Mucosa of descending colon (tissue), 3 donors: Measurements from ENCODE around the gene SNX17. TPM values are rescaled to one million over a fixed set of nuclear protein-coding genes. Genes with fewer than 3 reads are reported as not detected.

ENCODE experiments used
- ATAC-seq: fragments of 200-7000 bp; cut with Tn5 transposase; one replicate; pipeline ENCODE4 v1.9.1; 2020; ENCODE audit warnings: mild to moderate bottlenecking, moderate library complexity
- DNase-seq, 3 donors: peaks; one replicate each; pipeline ENCODE4 v3.0.0-alpha.2; 2020
- H3K36me3 ChIP-seq: fragments of 200-600 bp; one replicate; pipeline ENCODE4 v1.8.0; 2021; ENCODE audit warnings: low read depth, mild to moderate bottlenecking
- H3K4me1 ChIP-seq: fragments of 200-600 bp; one replicate; pipeline ENCODE4 v1.8.0; 2021; ENCODE audit warnings: low read depth, mild to moderate bottlenecking
- H3K4me3 ChIP-seq: fragments of 200-600 bp; one replicate; pipeline ENCODE4 v1.8.0; 2021; ENCODE audit warnings: mild to moderate bottlenecking
- H3K9me3 ChIP-seq: fragments of 200-600 bp; one replicate; pipeline ENCODE4 v1.8.0; 2021; ENCODE audit warnings: mild to moderate bottlenecking
- CTCF ChIP-seq: fragments of 200-600 bp; IDR thresholded peaks from one replicate; pipeline ENCODE4 v1.8.0; 2022; ENCODE audit warnings: antibody characterized with exemption, mild to moderate bottlenecking
- intact Hi-C, 2 donors: fragments of 100-400 bp; cut with DNase I in 1 of 2; cut with micrococcal nuclease in 1 of 2; formaldehyde crosslinking; loops; one replicate each; pipeline versions ENCODE4 v1.11.0 to v1.11.1; 2022; cut with DNase I, micrococcal nuclease
- total RNA-seq, 3 donors: library from RNA; stranded (reverse); fragmentation: NEBNext Ultra II Directional in 2 of 3; extraction: Animal tissue kit (Norgen Biotek cat#: 25700) in 2 of 3; gene quantifications; one replicate each; pipeline versions ENCODE4 v1.2.1 to v1.2.4, GENCODE V29; 2021 to 2023
- donor health status: DM: no; HTN: no; CAD: no; lungs with moderate emphysema.
- donor health status: DM: no; HTN: no; CAD: no.
- donor health status: DM: no; HTN: yes; CAD: no.

SNX17 gene
- total RNA-seq, 3 donors from 2014 or later: 85.5 to 94.4 (median 91.0) TPM

- Histone ChIP-seq H3K4me3 (peak within 1 kb of the TSS; percentile 44), H3K36me3 (peaks cover 6% of the 10 kb centered on the region), H3K9me3 (no peaks in the 10 kb centered on the region), H3K4me1 (peaks cover 19% of the 10 kb centered on the region)
- intact Hi-C loops: no loop called here
- peak; percentile 92 for ATAC-seq
- peak; percentile 96 to 98 (median 97) for DNase-seq
- TF ChIP-seq CTCF: no peak
These were observed 10.5 kb downstream of the SNX17 start, which contains the start of gene ZNF513 for GRCh38 chr2:27380626-27381545. Gene ZNF513 (minus strand): TSS chr2:27380734. CDS start chr2:27380526, 208 bp downstream.

- intact Hi-C loops: no loop called here
These were observed 11.3 kb downstream of the SNX17 start for GRCh38 chr2:27381577-27382181.

GRCh38 chr2:27390822-27391679 is 20.6 kb downstream of the SNX17 start:
- H3K4me1 ChIP-seq: no peaks in the 10 kb centered on the region
- intact Hi-C loops: no loop called here
- TF ChIP-seq CTCF: no peak
- DNase-seq: no peak
- H3K4me3 ChIP-seq: no peak overlapping the region
- no peaks in the 10 kb centered on the region for H3K36me3 ChIP-seq
- H3K9me3 ChIP-seq: no peaks in the 10 kb centered on the region
- ATAC-seq: no peak

More at GRCh38 chr2:27381577-27382181, 11.3 kb downstream of the SNX17 start:
- Histone ChIP-seq H3K9me3 (no peaks in the 10 kb centered on the region), H3K4me3 (no peak overlapping the region), H3K36me3 (peaks cover under 1% of the 10 kb centered on the region), H3K4me1 (peaks cover 19% of the 10 kb centered on the region)
- ATAC-seq: no peak
- no peak for DNase-seq
- no peak for TF ChIP-seq CTCF

GRCh38 chr2:27393225-27393624 is 22.8 kb downstream of the SNX17 start:
- no peaks in the 10 kb centered on the region for H3K9me3 ChIP-seq
- DNase-seq (no peak), ATAC-seq (no peak)
- H3K4me3 ChIP-seq: no peak overlapping the region
- TF ChIP-seq CTCF: no peak
- intact Hi-C loops: no loop called here
- H3K36me3 ChIP-seq: no peaks in the 10 kb centered on the region
- no peaks in the 10 kb centered on the region for H3K4me1 ChIP-seq

- ATAC-seq (no peak), DNase-seq (no peak)
- Histone ChIP-seq H3K9me3 (no peaks in the 10 kb centered on the region), H3K4me3 (no peak overlapping the region), H3K4me1 (no peaks in the 10 kb centered on the region), H3K36me3 (no peaks in the 10 kb centered on the region)
- intact Hi-C loops: no loop called here
- no peak for TF ChIP-seq CTCF
These were observed 28.5 kb downstream of the SNX17 start for GRCh38 chr2:27398962-27399361.
